Fibroblast of mammary gland (primary cell): ENCODE results near the gene CBX3.

ENCODE experiments used
- DNase-seq: peaks from one replicate; pipeline ENCODE4 v3.0.0-alpha.2; 2010; ENCODE audit warnings: low read depth
- H3K4me3 ChIP-seq: 2 replicates; pipeline ENCODE4 v1.5.1; 2011; ENCODE audit warnings: low read depth, mild to moderate bottlenecking, low read length, moderate library complexity; ENCODE audit not compliant: control insufficient read depth
- CTCF ChIP-seq: conservative IDR thresholded peaks from 2 replicates; pipeline ENCODE4 v1.5.1; 2011; ENCODE audit warnings: low read depth, low read length, inconsistent platforms; ENCODE audit not compliant: control insufficient read depth, insufficient read depth

The CBX3 gene

GRCh38 chr7:26188957-26189541, 12.5 kb upstream of the CBX3 start:
- no peak overlapping the region for H3K4me3 ChIP-seq
- no peak for TF ChIP-seq CTCF
- no peak for DNase-seq

- DNase-seq = no peak
- H3K4me3 ChIP-seq = no peak overlapping the region
- no peak for TF ChIP-seq CTCF
Measured at GRCh38 chr7:26189697-26190096, 11.8 kb upstream of the CBX3 start.

GRCh38 chr7:26190417-26190869, 11.1 kb upstream of the CBX3 start:
- no peak for DNase-seq
- H3K4me3 ChIP-seq = no peak overlapping the region
- TF ChIP-seq CTCF = no peak

- no peak for DNase-seq
- no peak overlapping the region for H3K4me3 ChIP-seq
- no peak for TF ChIP-seq CTCF
Measured at GRCh38 chr7:26191233-26191973, 10.1 kb upstream of the CBX3 start.

GRCh38 chr7:26191974-26192479, 9.5 kb upstream of the CBX3 start:
- DNase-seq = no peak
- no peak overlapping the region for H3K4me3 ChIP-seq
- no peak for TF ChIP-seq CTCF

GRCh38 chr7:26192485-26193087, 9.0 kb upstream of the CBX3 start:
- no peak for DNase-seq
- no peak for TF ChIP-seq CTCF

More at GRCh38 chr7:26192485-26193087, 9.0 kb upstream of the CBX3 start:
- H3K4me3 ChIP-seq = no peak overlapping the region
